ENCODE results near the gene RAB4B.
"Not testable (repeated sequence)": the region's sequence is repeated elsewhere in the genome, so short reads cannot be mapped to it uniquely, and the experiment has no call there.

DNA sequence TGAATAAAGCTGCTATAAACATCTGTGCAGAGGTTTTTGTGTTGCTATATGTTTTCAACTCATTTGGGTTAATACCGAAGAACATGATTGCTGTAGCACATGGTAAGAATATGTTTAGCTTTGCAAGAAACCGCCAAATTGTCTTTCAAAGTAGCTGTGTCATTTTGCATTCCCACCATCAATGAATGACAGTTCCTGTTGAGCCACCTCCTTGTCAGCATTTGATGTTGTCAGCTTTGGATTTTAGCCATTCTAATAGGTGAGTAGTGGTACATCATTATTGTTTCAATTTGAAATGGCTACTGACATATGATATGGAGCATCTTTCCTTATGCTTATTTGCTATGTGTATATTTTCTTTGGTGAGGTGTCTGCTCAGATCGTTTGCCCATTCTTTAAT is 64.0 kb downstream of the RAB4B start:
- TF ChIP-seq, protein P1, sequence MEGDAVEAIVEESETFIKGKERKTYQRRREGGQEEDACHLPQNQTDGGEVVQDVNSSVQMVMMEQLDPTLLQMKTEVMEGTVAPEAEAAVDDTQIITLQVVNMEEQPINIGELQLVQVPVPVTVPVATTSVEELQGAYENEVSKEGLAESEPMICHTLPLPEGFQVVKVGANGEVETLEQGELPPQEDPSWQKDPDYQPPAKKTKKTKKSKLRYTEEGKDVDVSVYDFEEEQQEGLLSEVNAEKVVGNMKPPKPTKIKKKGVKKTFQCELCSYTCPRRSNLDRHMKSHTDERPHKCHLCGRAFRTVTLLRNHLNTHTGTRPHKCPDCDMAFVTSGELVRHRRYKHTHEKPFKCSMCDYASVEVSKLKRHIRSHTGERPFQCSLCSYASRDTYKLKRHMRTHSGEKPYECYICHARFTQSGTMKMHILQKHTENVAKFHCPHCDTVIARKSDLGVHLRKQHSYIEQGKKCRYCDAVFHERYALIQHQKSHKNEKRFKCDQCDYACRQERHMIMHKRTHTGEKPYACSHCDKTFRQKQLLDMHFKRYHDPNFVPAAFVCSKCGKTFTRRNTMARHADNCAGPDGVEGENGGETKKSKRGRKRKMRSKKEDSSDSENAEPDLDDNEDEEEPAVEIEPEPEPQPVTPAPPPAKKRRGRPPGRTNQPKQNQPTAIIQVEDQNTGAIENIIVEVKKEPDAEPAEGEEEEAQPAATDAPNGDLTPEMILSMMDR (conservative IDR thresholded peaks at IDR 0.05; ENCODE audit: low read depth, low read length): not testable (repeated sequence)
- TF ChIP-seq EZH2 (IDR thresholded peaks at IDR 0.05; ENCODE audit: borderline replicate concordance, low read depth, low read length, poor library complexity, severe bottlenecking): not testable (repeated sequence)
